ENCODE data around the gene CYTIP.

Gene CYTIP

DNA sequence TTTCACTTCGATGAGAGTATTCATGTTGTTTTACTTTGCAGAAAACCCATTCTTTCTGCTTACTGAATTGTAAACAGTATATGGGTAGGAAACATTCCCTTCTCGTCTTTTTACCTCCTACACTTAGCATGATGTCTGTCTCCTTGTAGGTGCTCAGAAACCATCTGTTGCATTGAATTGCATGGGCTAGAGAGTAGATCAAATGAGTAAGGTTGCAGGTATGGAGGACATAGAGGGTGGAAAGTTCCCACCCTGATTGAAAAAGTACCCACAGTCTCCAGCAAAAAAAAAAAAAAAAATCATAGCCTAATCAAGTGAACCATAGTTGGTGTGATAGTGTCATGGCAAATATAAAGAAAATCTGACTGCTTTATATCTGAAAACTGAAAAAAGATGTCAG is 1.7 kb downstream of the CYTIP start:
- peak overlapping the region; percentile 94 for H3K4me3 ChIP-seq (ENCODE audit: low read length)
- no peak for TF ChIP-seq ZNF274 (IDR thresholded peaks at IDR 0.05; ENCODE audit: low read depth, low read length)

DNA sequence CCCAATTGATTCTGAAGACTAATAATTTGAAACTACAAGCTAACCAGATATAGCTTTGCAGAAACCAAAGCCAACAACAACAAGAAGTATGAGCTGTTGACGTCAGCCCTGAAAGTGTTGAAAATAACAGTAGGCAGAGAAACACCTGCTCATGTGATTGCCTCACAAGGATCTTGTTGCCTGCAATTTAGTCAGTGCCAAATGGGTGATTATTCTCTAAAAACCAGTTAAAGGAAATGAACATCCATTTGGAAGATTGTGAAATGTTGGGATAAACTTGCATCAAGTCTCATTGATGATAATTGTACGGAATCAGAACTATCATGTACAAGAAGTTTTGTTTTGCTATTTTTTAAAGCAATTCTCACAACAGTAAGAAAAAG is 2.8 kb downstream of the CYTIP start:
- H3K4me3 ChIP-seq (ENCODE audit: low read length): peak overlapping the region; percentile 94; the same call in 1 of the 2 replicates
- no peak for TF ChIP-seq ZNF274 (IDR thresholded peaks at IDR 0.05; ENCODE audit: low read depth, low read length)

DNA sequence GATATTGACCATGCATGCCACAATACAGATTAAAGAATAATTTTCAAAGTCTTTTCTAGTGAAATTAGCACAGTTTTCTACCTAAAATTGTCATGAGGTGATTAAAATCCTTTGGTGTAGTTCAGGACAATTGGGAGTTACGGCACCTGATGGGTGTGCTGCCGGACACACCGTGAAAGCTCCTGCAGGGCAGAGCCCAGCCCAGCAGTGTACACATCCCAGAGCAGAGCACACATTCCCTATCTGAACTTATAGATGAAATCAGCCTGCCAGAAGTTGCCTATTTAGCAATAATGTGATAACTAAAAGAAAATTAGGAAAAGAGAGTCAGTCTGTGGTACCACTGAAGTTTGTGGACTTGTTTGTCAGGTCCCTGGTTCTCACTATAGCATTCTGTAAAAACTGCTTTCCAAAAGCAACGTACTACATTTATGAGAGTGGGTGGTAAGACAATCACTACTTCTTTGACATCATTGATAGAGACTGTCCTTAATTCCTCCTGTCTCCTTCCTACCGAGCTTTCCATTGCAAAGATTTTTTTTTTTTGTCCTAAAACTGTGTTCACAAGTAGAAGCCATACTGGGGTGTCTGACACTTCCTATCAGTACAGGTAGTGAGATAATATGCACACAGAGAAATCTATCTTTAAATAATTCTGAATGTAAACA is 3.4 kb downstream of the CYTIP start:
- TF ChIP-seq ZNF274 (IDR thresholded peaks at IDR 0.05; ENCODE audit: low read depth, low read length): no peak
- peak overlapping the region; percentile 94 for H3K4me3 ChIP-seq (ENCODE audit: low read length)

DNA sequence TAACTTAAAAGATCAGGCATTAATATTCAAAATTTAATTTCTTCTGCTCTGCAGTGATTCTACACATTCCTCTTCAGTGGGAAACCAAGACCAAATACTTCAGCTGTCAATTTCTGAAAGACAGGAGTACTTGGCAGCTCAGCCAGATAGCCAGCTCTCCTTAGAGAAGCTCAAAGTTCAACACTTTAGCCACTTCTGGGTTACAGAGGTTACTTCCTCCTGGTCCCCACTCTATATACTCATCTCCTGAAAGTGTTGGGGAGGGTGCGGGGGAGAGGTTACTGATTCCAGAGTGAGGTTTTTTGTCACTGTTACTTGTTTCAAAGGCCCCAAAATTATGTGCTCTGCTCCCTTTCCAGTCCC is 4.1 kb downstream of the CYTIP start:
- no peak for TF ChIP-seq ZNF274 (IDR thresholded peaks at IDR 0.05; ENCODE audit: low read depth, low read length)
- peak overlapping the region; percentile 94 for H3K4me3 ChIP-seq (ENCODE audit: low read length)

DNA sequence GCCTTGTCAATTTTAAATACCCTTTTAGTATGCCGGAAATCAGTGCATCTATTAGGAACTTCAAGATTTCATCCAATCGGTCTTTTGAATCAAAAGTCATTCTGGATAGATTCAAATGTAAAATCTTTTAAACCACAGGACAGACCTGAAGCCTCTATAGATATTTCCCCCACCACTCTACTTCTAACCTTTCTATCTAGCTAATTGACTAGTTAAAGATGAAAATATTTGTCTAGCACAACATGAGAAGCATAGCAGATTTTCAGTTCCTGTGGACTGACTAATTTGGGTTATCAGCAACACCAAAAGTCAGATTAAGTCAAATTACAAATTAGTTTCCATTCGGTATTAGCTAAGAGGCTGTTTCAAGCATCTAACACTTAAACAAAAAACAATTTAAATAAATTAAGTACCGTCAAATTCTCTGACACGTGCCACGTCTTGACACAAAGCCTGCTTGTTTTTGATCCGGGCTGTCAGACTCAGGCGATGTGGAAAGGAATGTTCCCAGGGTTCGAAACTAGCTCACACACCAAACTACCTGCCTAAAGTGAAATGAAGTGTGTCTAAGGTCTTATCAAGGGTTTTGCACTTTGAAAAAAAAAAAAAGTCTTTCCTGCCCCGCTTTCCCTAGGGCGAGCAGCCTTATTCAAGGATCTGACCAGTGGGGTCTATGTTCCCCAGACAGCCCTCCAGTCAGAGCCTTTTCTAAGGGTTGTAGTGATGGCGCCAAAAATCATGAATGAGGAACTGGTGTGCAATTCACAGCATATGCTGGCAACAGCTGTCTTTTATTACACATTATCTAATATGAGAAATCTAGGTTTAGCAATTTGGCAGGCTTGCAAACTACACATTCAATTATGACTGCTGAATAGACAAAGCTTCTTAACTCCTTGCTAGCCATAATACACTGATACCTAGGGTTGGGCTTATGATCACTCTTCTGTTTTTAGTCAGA is 4.7 kb downstream of the CYTIP start:
- no peak for TF ChIP-seq ZNF274 (IDR thresholded peaks at IDR 0.05; ENCODE audit: low read depth, low read length)
- H3K4me3 ChIP-seq (ENCODE audit: low read length): peak overlapping the region; percentile 94

DNA sequence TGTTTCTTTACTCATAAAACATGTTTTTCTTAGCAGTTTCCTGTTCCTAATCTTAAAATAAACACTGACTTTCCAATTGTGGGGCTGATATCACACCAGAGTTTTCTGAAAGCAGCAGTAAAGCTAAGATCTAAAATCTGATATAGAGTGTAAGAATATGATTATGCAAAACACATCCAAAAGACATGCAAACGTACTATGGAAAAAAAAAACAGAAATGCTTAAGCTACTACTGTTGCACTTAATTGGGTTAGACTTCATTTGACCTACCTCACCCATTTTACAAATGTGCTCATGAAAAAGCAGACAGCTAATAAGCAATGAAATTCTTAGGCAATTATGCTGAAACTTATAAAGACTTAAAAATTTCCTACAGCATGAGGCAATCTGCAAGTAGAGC is 10.5 kb downstream of the CYTIP start:
- no peak overlapping the region for H3K4me3 ChIP-seq (ENCODE audit: low read length)
- no peak for TF ChIP-seq ZNF274 (IDR thresholded peaks at IDR 0.05; ENCODE audit: low read depth, low read length)

DNA sequence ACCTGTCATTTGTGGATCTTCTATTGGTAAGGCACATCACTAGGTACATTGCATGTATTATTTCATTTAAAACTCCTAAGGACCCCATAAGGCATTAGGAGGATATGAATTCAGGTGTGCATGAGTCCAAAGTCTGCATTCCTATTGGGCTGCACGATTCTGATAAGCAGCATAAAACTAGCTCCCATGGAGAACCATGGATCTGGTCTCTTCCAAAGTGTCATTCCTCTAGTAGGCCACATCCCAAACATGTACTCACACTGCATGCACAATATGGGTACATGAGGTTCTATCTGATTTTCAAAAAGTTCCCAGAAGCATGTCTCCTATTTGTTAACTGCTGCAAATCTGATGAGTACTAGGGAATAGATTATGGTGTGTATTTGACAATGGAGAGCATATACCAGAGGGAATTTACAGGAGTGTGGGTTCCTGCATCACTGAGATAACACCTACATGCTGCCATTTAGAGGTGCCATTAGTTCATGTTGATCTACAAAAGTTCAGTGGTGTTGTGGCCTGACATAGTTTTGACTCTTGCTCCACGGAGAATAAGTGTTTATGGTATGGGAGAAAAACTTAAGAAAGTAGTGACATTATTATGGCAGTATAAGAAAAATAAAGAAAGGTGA is 11.3 kb downstream of the CYTIP start:
- H3K4me3 ChIP-seq (ENCODE audit: low read length): no peak overlapping the region
- TF ChIP-seq ZNF274 (IDR thresholded peaks at IDR 0.05; ENCODE audit: low read depth, low read length): no peak

DNA sequence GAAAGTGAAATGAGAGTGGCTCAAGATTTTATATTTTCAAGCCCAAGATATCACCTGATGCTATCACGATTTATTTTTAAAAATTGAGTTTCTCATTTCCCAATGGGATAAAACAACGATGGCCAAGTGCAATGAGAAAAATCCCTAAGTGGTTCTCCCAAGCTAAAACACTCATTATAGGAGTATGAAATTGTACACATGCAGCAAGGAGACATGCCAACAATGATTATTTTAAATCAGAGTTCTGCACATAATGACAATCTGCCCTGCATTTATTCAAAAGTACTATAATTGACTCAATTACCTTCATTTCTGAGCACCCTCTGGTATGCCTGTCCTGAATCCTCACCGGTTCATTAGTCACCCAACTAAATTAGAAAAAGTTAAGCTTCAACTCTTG is 12.7 kb downstream of the CYTIP start:
- no peak overlapping the region for H3K4me3 ChIP-seq (ENCODE audit: low read length)
- no peak for TF ChIP-seq ZNF274 (IDR thresholded peaks at IDR 0.05; ENCODE audit: low read depth, low read length)

DNA sequence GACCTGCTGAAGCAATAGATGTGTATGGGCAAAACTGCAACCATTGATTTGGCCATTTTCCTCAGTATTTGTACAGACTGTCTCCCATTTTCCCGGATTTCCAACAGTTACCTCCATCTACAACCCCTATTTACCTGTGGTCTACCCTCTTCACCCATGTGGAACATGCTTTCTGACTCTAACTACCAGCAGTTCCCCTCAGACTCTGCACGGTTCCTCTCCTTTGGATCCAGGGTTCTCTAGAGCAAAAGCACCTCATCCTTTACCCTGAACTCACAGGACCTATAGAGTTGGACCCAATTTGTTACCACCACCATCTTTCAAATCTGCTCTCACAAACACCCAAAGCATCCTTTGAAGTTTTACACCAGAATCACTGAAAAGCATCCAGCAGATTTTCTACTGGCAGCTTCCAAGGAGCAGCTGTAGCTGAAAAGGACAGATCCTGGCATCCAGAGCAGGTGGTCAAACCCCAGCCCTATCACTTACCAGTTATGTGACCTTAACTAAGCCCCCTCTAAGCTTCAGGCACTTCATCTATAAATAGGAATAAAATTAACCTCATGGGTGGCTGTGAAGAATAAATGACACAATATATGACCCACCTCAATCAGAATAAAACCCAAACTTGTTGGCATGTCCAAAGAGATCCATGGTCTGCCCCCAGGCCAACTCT is 15.3 kb downstream of the CYTIP start:
- no peak overlapping the region for H3K4me3 ChIP-seq (ENCODE audit: low read length)
- TF ChIP-seq ZNF274 (IDR thresholded peaks at IDR 0.05; ENCODE audit: low read depth, low read length): no peak

DNA sequence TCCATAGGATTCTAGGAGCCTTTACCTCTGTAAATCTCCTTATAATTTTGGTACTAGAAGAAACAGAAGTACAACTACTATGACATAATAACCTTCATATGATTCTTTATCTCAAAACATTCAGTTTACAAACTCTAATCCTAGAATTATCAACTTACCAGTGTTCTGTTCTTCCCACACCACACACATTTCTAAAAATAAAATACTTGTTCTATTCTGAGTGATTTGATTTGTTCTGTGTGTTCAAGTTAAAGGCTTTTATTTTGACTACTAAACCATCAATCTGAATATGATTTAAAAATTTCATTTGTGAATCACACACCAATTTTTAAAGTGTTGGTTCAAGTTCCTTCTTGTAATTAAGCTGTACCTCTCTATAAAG is 16.0 kb downstream of the CYTIP start:
- H3K4me3 ChIP-seq (ENCODE audit: low read length): no peak overlapping the region
- TF ChIP-seq ZNF274 (IDR thresholded peaks at IDR 0.05; ENCODE audit: low read depth, low read length): no peak

DNA sequence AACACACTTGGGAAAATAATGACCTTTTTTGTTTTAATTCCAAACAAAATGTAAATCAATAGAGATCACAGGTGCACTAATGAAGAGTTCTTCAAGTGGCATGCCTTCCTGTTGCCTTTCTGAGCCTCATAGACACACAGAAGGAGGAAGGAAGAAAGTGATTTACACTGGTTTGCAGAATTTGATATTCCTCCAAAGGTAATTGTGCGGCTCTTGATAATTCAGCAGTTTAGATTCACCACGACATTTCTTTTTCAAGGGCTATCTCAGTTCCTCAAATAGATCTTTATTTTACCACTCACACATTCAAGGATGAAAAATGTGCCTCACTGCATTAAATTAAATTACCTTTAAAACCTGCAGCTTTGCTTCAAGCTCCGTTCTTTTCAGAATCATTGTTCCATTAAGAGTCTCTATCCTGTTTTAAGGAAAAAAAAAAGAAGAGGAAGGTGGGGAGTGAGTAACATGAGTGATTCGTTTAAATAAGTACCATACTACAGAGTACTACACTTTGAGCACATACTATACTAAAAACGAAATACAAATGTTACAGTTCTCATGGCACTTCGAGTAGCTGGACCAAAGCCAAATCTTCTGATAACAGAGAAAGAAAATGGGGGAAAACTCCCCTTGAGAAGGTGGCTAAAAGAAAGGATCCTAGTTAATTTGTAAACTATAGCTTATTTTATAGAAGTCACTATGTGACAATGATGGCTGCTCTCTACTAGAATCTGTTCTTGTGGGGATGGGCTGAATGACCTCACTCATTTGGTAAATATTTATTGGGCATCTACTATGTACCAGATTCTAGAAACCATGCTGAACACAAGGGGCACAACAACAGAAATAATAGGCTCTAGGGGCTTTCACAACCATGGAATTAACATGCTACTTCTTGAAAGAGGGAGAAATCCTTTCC is 16.6 kb downstream of the CYTIP start:
- H3K4me3 ChIP-seq (ENCODE audit: low read length): no peak overlapping the region
- no peak for TF ChIP-seq ZNF274 (IDR thresholded peaks at IDR 0.05; ENCODE audit: low read depth, low read length)

DNA sequence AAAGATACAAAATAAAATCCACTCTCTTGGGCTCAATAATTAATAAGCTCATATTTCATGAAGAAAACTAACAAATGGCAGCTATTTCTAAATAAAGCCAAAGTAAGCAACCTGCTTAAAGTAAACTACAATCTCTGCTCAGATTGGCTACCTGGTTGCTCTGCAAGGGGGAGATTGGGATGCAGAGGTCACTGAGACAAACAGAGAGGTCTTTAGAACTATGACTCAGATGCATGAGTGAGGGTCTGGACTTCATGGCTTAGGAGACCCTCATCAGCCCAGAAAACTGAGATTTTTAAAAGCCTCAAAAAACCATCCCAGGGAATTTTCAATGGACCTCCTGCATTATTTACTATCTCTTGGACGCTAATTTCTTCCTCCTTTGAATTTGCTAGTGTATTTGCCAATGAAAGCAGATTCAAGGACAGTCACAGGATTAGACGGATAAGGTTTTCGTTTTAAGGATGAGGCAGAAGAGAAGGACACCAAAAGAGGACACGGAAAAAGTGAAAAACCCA is 17.4 kb downstream of the CYTIP start:
- TF ChIP-seq ZNF274 (IDR thresholded peaks at IDR 0.05; ENCODE audit: low read depth, low read length): no peak
- no peak overlapping the region for H3K4me3 ChIP-seq (ENCODE audit: low read length)

DNA sequence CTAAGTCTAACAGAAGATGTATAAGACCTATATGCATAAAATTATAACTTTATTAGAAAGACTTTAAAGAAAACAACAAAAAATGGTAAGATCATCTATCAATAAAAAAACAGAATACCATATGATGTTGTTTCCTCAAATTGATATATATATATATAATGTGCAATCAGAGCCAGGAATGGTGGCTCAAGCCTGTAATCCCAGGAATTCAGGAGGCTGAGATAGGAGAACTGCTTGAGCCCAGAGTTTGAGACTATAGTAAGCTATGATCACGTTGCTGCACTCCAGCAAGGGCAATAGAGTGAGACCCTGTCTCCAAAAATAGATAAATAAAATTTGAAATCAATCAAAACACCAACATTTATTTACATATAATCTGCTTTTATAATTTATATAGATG is 19.5 kb downstream of the CYTIP start:
- TF ChIP-seq ZNF274 (IDR thresholded peaks at IDR 0.05; ENCODE audit: low read depth, low read length): no peak
- H3K4me3 ChIP-seq (ENCODE audit: low read length): no peak overlapping the region

Data from GM08714 (cell line).